ENCODE measurements around the gene ERFE. TPM values are rescaled to one million over a fixed set of nuclear protein-coding genes. Genes with fewer than 3 reads are reported as not detected.

The ERFE gene
- total RNA-seq, 1 experiment from 2014 or later, result 18.1 TPM

- ChIA-PET POLR2A (no interaction called here), CTCF (interaction anchor here (0.7 to 1.5 kb wide), 2 partner anchors 14 to 15 kb away, joined by 3 read pairs; no protein-coding TSS in a partner anchor)
- H3K27me3 Mint-ChIP-seq (ENCODE audit: insufficient read depth, unreplicated experiment), result no peaks in the 10 kb centered on the region
- TF ChIP-seq CTCF (IDR thresholded peaks at IDR 0.05; ENCODE audit: unreplicated experiment), result no peak
- H3K9me3 Mint-ChIP-seq (ENCODE audit: unreplicated experiment), result no peaks in the 10 kb centered on the region
- intact Hi-C loops (cut with micrococcal nuclease), result no loop called here
- no peak for DNase-seq (ENCODE audit: unreplicated experiment)
- no peak overlapping the region for H3K27ac Mint-ChIP-seq (ENCODE audit: low read depth, unreplicated experiment)
- no peak overlapping the region for H3K4me3 Mint-ChIP-seq (ENCODE audit: unreplicated experiment)
- BruUV-seq (replicated peaks), result no TSS peak
- H3K4me1 Mint-ChIP-seq (ENCODE audit: insufficient read depth, unreplicated experiment), result peaks cover 5% of the 10 kb centered on the region
- H3K36me3 Mint-ChIP-seq (ENCODE audit: insufficient read depth, unreplicated experiment), result no peaks in the 10 kb centered on the region
These were observed 2.7 kb downstream of the ERFE start for GRCh38 chr2:238161291-238162051.

GRCh38 chr2:238162251-238162845 is 3.6 kb downstream of the ERFE start:
- Mint-ChIP-seq H3K36me3 (ENCODE audit: insufficient read depth, unreplicated experiment) (peaks cover 1% of the 10 kb centered on the region), H3K9me3 (ENCODE audit: unreplicated experiment) (no peaks in the 10 kb centered on the region), H3K27me3 (ENCODE audit: insufficient read depth, unreplicated experiment) (no peaks in the 10 kb centered on the region), H3K27ac (ENCODE audit: low read depth, unreplicated experiment) (no peak overlapping the region), H3K4me1 (ENCODE audit: insufficient read depth, unreplicated experiment) (peaks cover 5% of the 10 kb centered on the region), H3K4me3 (ENCODE audit: unreplicated experiment) (no peak overlapping the region)
- ChIA-PET POLR2A (no interaction called here), CTCF (interaction anchor here (0.9 to 1.5 kb wide), 2 partner anchors 15 to 39 kb away, joined by 3 to 4 read pairs; no protein-coding TSS in a partner anchor)
- no TSS peak for BruUV-seq (replicated peaks)
- DNase-seq (ENCODE audit: unreplicated experiment), result no peak
- TF ChIP-seq CTCF (IDR thresholded peaks at IDR 0.05; ENCODE audit: unreplicated experiment), result no peak
- intact Hi-C loops (cut with micrococcal nuclease), result no loop called here

GRCh38 chr2:238162846-238163441 is 4.2 kb downstream of the ERFE start:
- no peak for DNase-seq (ENCODE audit: unreplicated experiment)
- ChIA-PET CTCF (interaction anchor here (0.9 kb wide), 1 partner anchor 38 kb away, joined by 4 read pairs; no protein-coding TSS in a partner anchor), POLR2A (no interaction called here)

More at GRCh38 chr2:238162846-238163441, 4.2 kb downstream of the ERFE start:
- intact Hi-C loops (cut with micrococcal nuclease), result no loop called here
- no TSS peak for BruUV-seq (replicated peaks)
- H3K27me3 Mint-ChIP-seq (ENCODE audit: insufficient read depth, unreplicated experiment), result no peaks in the 10 kb centered on the region
- no peaks in the 10 kb centered on the region for H3K9me3 Mint-ChIP-seq (ENCODE audit: unreplicated experiment)
- TF ChIP-seq CTCF (IDR thresholded peaks at IDR 0.05; ENCODE audit: unreplicated experiment), result no peak
- no peak overlapping the region for H3K27ac Mint-ChIP-seq (ENCODE audit: low read depth, unreplicated experiment)
- H3K4me3 Mint-ChIP-seq (ENCODE audit: unreplicated experiment), result no peak overlapping the region
- H3K36me3 Mint-ChIP-seq (ENCODE audit: insufficient read depth, unreplicated experiment), result peaks cover 7% of the 10 kb centered on the region
- H3K4me1 Mint-ChIP-seq (ENCODE audit: insufficient read depth, unreplicated experiment), result peaks cover 5% of the 10 kb centered on the region
